NT2/D1 (cell line): ENCODE data around the gene LRRFIP1.

Source experiments
- SUZ12 ChIP-seq: IDR thresholded peaks from 2 replicates; pipeline ENCODE4 v1.6.1; 2011; ENCODE audit not compliant: insufficient read length, insufficient read depth; ENCODE audit errors: extremely low read depth
- YY1 ChIP-seq: IDR thresholded peaks from 2 replicates; pipeline ENCODE4 v1.6.1; 2011; ENCODE audit not compliant: insufficient read length, insufficient read depth
- ZNF274 ChIP-seq: IDR thresholded peaks from 2 replicates; pipeline ENCODE4 v1.6.1; 2011; ENCODE audit warnings: mild to moderate bottlenecking, low read depth, low read length

DNA sequence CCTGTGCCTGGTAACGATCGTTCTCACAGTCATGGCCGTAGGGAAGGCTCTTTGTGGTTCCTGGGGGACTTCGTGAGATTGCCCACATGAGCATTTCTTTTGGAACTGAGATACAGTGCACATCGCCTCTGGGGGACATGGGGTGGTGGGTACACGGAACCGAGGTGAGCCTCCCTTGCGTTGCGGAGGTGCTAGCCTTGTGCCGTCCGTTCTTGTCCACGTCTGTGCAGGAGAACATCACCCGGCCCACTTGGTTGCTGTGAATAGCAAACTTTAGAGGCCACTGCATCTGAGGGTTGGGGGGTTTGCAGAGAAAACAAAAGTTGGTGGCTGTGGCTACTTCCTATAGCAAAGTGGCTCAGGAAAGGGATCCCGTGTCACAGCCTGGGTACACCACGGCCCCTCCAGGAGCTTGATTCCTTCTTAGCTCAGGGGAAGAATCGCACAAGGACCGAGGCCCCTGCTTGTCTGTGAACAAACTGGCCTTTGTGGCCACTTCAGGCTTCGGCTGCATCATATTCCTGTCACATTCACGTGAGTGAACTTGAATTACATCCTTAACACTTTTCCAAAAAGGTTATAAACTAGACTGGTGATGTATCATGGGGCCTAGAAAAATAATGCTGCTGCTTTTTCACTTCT lies 72.6 kb downstream of the LRRFIP1 start:
- no peak for TF ChIP-seq YY1
- no peak for TF ChIP-seq SUZ12
- TF ChIP-seq ZNF274, result no peak
